Pancreas (tissue), 10 donors: ENCODE results near the gene U2SURP. TPM values are rescaled to one million over a fixed set of nuclear protein-coding genes. Genes with fewer than 3 reads are reported as not detected.
"Not testable (repeated sequence)": the region's sequence is repeated elsewhere in the genome, so short reads cannot be mapped to it uniquely, and the experiment has no call there.

ENCODE experiments used
- ATAC-seq, 4 donors: fragments of 200-7000 bp; cut with Tn5 transposase; one replicate each; pipeline versions ENCODE4 v1.8.0 to v1.9.1; 2020; ENCODE audit warnings: mild to moderate bottlenecking in 4 of 4, moderate library complexity in 4 of 4
- DNase-seq, 6 donors: peaks; one replicate each; pipeline ENCODE4 v3.0.0-alpha.2; 2020
- FAIRE-seq: peaks from 2 replicates; lab custom pipeline; 2012; peaks lifted over from hg19 to GRCh38; lab: Jason Lieb, UNC
- H3K27ac ChIP-seq, 4 donors: fragments of 200-600 bp; sonication (generic); 1 replicate in 3 of 4; 2 replicates in 1 of 4; pipeline versions ENCODE4 v1.5.0 to v1.8.0; 2020
- H3K27me3 ChIP-seq, 4 donors: fragments of 200-600 bp; one replicate each; pipeline ENCODE4 v1.8.0; 2021
- H3K36me3 ChIP-seq, 3 donors: fragments of 200-600 bp; sonication (generic) in 1 of 3; one replicate each; pipeline versions ENCODE4 v1.5.0 to v1.8.0; 2020 to 2021
- H3K4me1 ChIP-seq, 3 donors: fragments of 200-600 bp; one replicate each; pipeline ENCODE4 v1.8.0; 2021
- H3K4me3 ChIP-seq, 4 donors: fragments of 200-600 bp; sonication (generic) in 2 of 4; one replicate each; pipeline versions ENCODE4 v1.5.0 to v1.8.0; 2020 to 2021
- H3K9me3 ChIP-seq, 4 donors: fragments of 200-600 bp; one replicate each; pipeline ENCODE4 v1.8.0; 2021
- WGBS, 2 donors: extraction: QIAGEN DNeasy Blood & Tissue Kit; methylation state at CpG; one replicate each; pipeline ENCODE4 v1.1.7; 2013; 5-methylcytosine and 5-hydroxymethylcytosine counted together
- intact Hi-C, 3 donors: fragments of 100-400 bp; cut with DNase I; formaldehyde crosslinking; loops; one replicate each; pipeline versions ENCODE4 v1.11.1 to v1.14.2; 2022
- polyA plus RNA-seq, 2 donors: library from polyadenylated mRNA; stranded (reverse); fragments of 200-250 nt; gene quantifications; one replicate each; pipeline ENCODE4 v1.2.3, GENCODE V29; 2013
- total RNA-seq, 6 donors: library from RNA; stranded (reverse); fragmentation: NEBNext Ultra II Directional in 4 of 6; extraction: Animal tissue kit (Norgen Biotek cat#: 25700) in 4 of 6; gene quantifications; one replicate each; pipeline versions ENCODE4 v1.2.1 to v1.2.4, GENCODE V29; 2021 to 2023
- TF ChIP-seq, protein P1 (sequence below), 4 donors: fragments of 200-600 bp; sonication (generic) in 3 of 4; IDR thresholded peaks; one replicate each; pipeline versions ENCODE4 v1.5.0 to v1.8.0; 2021; ENCODE audit warnings: antibody characterized with exemption in 4 of 4
- donor health status: healthy with polysubstance abuse.
- donor health status: DM: no; HTN: no; CAD: no; lungs with moderate emphysema.
- donor health status: DM: no; HTN: no; CAD: no.
- donor health status: control.
- donor health status: control.
- donor health status: Bipolar disorder and iron deficiency.
- donor health status: DM: yes; HTN: yes; CAD: no.
- donor health status: DM: no; HTN: no; CAD: no.
- donor health status: DM: no; HTN: no; CAD: no.
- donor health status: DM: yes; HTN: yes; CAD: no.

Gene U2SURP
- total and polyA plus RNA-seq, 8 donors: 19.9 to 48.2 (median 35.1) TPM

DNA sequence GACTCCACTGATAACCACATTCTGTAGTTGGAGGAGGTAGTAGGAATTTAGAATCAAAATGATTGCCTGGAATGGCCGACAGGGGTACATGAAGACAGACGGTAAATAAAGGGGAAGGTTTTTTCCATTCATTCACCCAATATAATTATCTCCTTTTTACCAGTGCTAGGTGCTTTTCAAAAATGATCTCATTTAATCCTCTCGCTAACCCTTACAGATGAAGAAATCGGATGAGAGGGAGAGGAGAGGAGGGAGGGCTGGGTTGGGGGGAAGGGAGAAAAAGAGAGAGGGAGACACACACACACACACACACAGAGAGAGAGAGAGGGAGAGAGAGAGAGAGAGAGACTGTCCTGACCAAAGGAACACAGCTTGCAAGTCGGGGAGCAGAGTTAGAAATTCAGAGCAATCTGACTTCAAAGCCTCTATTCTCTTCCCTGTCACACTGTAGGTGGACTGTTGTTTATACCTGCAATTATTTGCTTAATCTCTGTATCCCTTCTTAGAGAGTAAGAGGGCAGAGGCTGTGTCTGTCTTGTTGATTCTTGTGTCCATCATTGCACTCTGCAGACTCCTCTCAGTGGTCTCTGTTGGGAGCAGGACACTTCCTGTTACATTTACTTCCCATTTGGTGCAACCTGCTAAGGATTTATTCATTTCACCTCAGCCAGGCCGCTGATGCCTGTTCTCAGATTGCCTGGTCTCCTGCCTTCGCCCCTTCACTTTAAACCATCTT, 19.2 kb upstream of the U2SURP start:
- no peaks in the 10 kb centered on the region for H3K36me3 ChIP-seq
- TF ChIP-seq, protein P1, sequence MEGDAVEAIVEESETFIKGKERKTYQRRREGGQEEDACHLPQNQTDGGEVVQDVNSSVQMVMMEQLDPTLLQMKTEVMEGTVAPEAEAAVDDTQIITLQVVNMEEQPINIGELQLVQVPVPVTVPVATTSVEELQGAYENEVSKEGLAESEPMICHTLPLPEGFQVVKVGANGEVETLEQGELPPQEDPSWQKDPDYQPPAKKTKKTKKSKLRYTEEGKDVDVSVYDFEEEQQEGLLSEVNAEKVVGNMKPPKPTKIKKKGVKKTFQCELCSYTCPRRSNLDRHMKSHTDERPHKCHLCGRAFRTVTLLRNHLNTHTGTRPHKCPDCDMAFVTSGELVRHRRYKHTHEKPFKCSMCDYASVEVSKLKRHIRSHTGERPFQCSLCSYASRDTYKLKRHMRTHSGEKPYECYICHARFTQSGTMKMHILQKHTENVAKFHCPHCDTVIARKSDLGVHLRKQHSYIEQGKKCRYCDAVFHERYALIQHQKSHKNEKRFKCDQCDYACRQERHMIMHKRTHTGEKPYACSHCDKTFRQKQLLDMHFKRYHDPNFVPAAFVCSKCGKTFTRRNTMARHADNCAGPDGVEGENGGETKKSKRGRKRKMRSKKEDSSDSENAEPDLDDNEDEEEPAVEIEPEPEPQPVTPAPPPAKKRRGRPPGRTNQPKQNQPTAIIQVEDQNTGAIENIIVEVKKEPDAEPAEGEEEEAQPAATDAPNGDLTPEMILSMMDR (IDR thresholded peaks at IDR 0.05): no peak
- H3K4me3 ChIP-seq: no peak overlapping the region
- FAIRE-seq: no peak
- no peak for ATAC-seq
- intact Hi-C loops: no loop called here
- no peak for DNase-seq
- no peaks in the 10 kb centered on the region for H3K27me3 ChIP-seq
- 41 to 46% methylated on average over 7 of the region's 7 CpGs for WGBS, 2 donors
- H3K9me3 ChIP-seq: no peaks in the 10 kb centered on the region
- H3K27ac ChIP-seq: no peak overlapping the region
- H3K4me1 ChIP-seq: no peaks in the 10 kb centered on the region

- WGBS, 2 donors: 62 to 63% methylated on average over 2 of the region's 2 CpGs
- ATAC-seq (no peak), FAIRE-seq (no peak), DNase-seq (no peak)
- H3K4me1 ChIP-seq: no peaks in the 10 kb centered on the region
- H3K27ac ChIP-seq: no peak overlapping the region
- no peaks in the 10 kb centered on the region for H3K27me3 ChIP-seq
- no peaks in the 10 kb centered on the region for H3K9me3 ChIP-seq
- no peaks in the 10 kb centered on the region for H3K36me3 ChIP-seq
- H3K4me3 ChIP-seq: no peak overlapping the region
- intact Hi-C loops: no loop called here
- TF ChIP-seq, protein P1 (IDR thresholded peaks at IDR 0.05): no peak
Measured at GRCh38 chr3:142983318-142983717, 18.1 kb upstream of the U2SURP start.

DNA sequence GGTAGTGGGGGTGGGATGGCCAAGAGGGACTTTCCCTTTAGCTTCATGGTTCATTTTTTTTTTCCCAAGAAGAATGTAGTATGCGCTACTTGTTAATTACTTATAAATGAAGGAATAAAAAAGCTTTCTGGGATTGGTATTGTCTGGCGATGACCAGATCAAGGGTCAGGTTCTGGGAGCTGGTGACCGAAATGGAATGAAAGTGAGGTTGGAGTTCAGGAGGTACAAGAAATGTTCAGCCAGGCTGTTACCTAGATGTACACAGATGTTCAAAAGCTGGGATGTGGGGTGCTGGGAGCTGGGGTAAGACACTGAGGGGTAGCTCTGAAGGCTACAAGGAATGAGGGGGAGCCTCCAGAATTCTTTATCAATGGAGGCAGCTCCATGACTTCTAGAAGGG, 17.1 kb upstream of the U2SURP start:
- ATAC-seq (no peak), FAIRE-seq (no peak)
- 86 to 94% methylated on average over 3 of the region's 3 CpGs for WGBS, 2 donors

GRCh38 chr3:142987080-142987700, 14.2 kb upstream of the U2SURP start:
- H3K9me3 ChIP-seq: no peaks in the 10 kb centered on the region
- no peak overlapping the region for H3K4me3 ChIP-seq
- DNase-seq: no peak
- no peaks in the 10 kb centered on the region for H3K4me1 ChIP-seq
- H3K27ac ChIP-seq: no peak overlapping the region
- peak; percentile 34 for FAIRE-seq
- 29 to 50% methylated on average over 5 of the region's 5 CpGs for WGBS, 2 donors
- intact Hi-C loops: no loop called here
- no peaks in the 10 kb centered on the region for H3K36me3 ChIP-seq
- TF ChIP-seq, protein P1 (IDR thresholded peaks at IDR 0.05): peak in 3 of 4 donors; percentile 35 to 70 (median 58)
- H3K27me3 ChIP-seq: no peaks in the 10 kb centered on the region
- ATAC-seq: peak in 3 of 4 donors; percentile 70 to 78 (median 74)

More for the DNA sequence above, 17.1 kb upstream of the U2SURP start:
- TF ChIP-seq, protein P1 (IDR thresholded peaks at IDR 0.05): no peak
- no peak for DNase-seq
- intact Hi-C loops: no loop called here
- H3K27ac ChIP-seq: no peak overlapping the region
- H3K4me3 ChIP-seq: no peak overlapping the region
- H3K27me3 ChIP-seq: no peaks in the 10 kb centered on the region
- H3K36me3 ChIP-seq: no peaks in the 10 kb centered on the region
- H3K9me3 ChIP-seq: no peaks in the 10 kb centered on the region
- H3K4me1 ChIP-seq: no peaks in the 10 kb centered on the region

GRCh38 chr3:142987707-142988106, 13.7 kb upstream of the U2SURP start:
- H3K4me1 ChIP-seq: no peaks in the 10 kb centered on the region
- FAIRE-seq: no peak
- H3K36me3 ChIP-seq: no peaks in the 10 kb centered on the region
- no peaks in the 10 kb centered on the region for H3K9me3 ChIP-seq
- intact Hi-C loops: no loop called here
- ATAC-seq: peak in 3 of 4 donors; percentile 15 to 37 (median 32)
- TF ChIP-seq, protein P1 (IDR thresholded peaks at IDR 0.05): no peak
- WGBS, 2 donors: 21 to 25% methylated on average over 7 of the region's 7 CpGs
- no peak overlapping the region for H3K4me3 ChIP-seq
- no peak overlapping the region for H3K27ac ChIP-seq
- DNase-seq: no peak
- no peaks in the 10 kb centered on the region for H3K27me3 ChIP-seq

- H3K4me1 ChIP-seq, H3K27me3 ChIP-seq, H3K27ac ChIP-seq, intact Hi-C loops, H3K9me3 ChIP-seq, H3K4me3 ChIP-seq, FAIRE-seq, H3K36me3 ChIP-seq, DNase-seq, ATAC-seq: not testable (repeated sequence)
- 70 to 87% methylated on average over 2 of the region's 2 CpGs for WGBS, 2 donors
Measured at GRCh38 chr3:142988221-142988620, 13.1 kb upstream of the U2SURP start.

DNA sequence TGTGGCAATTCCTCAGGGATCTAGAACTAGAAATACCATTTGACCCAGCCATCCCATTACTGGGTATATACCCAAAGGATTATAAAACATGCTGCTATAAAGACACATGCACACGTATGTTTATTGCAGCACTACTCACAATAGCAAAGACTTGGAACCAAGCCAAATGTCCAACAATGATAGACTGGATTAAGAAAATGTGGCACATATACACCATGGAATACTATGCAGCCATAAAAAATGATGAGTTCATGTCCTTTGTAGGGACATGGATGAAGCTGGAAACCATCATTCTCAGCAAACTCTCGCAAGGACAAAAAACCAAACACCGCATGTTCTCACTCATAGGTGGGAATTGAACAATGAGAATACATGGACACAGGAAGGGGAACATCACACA, 12.5 kb upstream of the U2SURP start:
- FAIRE-seq, H3K36me3 ChIP-seq, DNase-seq, ATAC-seq, H3K4me3 ChIP-seq, H3K27me3 ChIP-seq, H3K4me1 ChIP-seq, H3K9me3 ChIP-seq, intact Hi-C loops, H3K27ac ChIP-seq: not testable (repeated sequence)
- 93% methylated on average over 2 of the region's 3 CpGs; no CpG with 5 or more reads in 1 of the 2 donors for WGBS, 2 donors
